ENCODE measurements around the gene CTNNBL1.

- TF ChIP-seq, protein P1, sequence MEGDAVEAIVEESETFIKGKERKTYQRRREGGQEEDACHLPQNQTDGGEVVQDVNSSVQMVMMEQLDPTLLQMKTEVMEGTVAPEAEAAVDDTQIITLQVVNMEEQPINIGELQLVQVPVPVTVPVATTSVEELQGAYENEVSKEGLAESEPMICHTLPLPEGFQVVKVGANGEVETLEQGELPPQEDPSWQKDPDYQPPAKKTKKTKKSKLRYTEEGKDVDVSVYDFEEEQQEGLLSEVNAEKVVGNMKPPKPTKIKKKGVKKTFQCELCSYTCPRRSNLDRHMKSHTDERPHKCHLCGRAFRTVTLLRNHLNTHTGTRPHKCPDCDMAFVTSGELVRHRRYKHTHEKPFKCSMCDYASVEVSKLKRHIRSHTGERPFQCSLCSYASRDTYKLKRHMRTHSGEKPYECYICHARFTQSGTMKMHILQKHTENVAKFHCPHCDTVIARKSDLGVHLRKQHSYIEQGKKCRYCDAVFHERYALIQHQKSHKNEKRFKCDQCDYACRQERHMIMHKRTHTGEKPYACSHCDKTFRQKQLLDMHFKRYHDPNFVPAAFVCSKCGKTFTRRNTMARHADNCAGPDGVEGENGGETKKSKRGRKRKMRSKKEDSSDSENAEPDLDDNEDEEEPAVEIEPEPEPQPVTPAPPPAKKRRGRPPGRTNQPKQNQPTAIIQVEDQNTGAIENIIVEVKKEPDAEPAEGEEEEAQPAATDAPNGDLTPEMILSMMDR (IDR thresholded peaks at IDR 0.05), result no peak
- TF ChIP-seq POLR2A (IDR thresholded peaks at IDR 0.05), result no peak
Observed at GRCh38 chr20:37727957-37728634, 34.3 kb downstream of the CTNNBL1 start.
